Germinal center (tissue), 1 donor: Measurements from ENCODE around the gene SNX5.

Source experiments
- DNase-seq: peaks from one replicate; pipeline ENCODE4 v3.0.0; 2012; ENCODE audit warnings: mixed read lengths, low spot score

The SNX5 gene

GRCh38 chr20:17992847-17993513 is 24.4 kb upstream of the SNX5 start:
- no peak for DNase-seq

- DNase-seq, result no peak
These were observed 23.6 kb upstream of the SNX5 start for GRCh38 chr20:17992224-17992637.

GRCh38 chr20:17990278-17990972 is 21.8 kb upstream of the SNX5 start:
- no peak for DNase-seq

- no peak for DNase-seq
These were observed 19.4 kb upstream of the SNX5 start for GRCh38 chr20:17987988-17988387.

- no peak for DNase-seq
These were observed 16.9 kb upstream of the SNX5 start for GRCh38 chr20:17985388-17986018.

GRCh38 chr20:17976305-17976704 is 7.7 kb upstream of the SNX5 start:
- no peak for DNase-seq

- DNase-seq, result no peak
These were observed 3.5 kb upstream of the SNX5 start for GRCh38 chr20:17972121-17972520.

GRCh38 chr20:17971300-17972013 is 2.9 kb upstream of the SNX5 start:
- no peak for DNase-seq

- peak; percentile 52 for DNase-seq
These were observed 1.4 kb upstream of the SNX5 start for GRCh38 chr20:17969884-17970409.

GRCh38 chr20:17969278-17969883 is 787 bp upstream of the SNX5 start:
- DNase-seq, result peak; percentile 40

- peak; percentile 43 for DNase-seq
These were observed 851 bp downstream of the SNX5 start for GRCh38 chr20:17967521-17968365.

GRCh38 chr20:17966432-17967310 is 1.9 kb downstream of the SNX5 start:
- no peak for DNase-seq

- DNase-seq, result no peak
These were observed 3.4 kb downstream of the SNX5 start for GRCh38 chr20:17965042-17965697.

GRCh38 chr20:17964632-17965031 is 4.0 kb downstream of the SNX5 start:
- no peak for DNase-seq

- DNase-seq, result no peak
These were observed 4.5 kb downstream of the SNX5 start for GRCh38 chr20:17964073-17964472.

GRCh38 chr20:17963114-17963897 is 5.3 kb downstream of the SNX5 start:
- DNase-seq, result no peak

- DNase-seq, result no peak
These were observed 7.0 kb downstream of the SNX5 start for GRCh38 chr20:17961587-17961940.

GRCh38 chr20:17960927-17961586 is 7.5 kb downstream of the SNX5 start:
- no peak for DNase-seq
